Suppressor macrophage treated with lipopolysaccharide for 1 hour (primary cell): ENCODE data around the gene TLE3.

Experiments
- DNase-seq, 3 donors: peaks; one replicate each; pipeline ENCODE4 v3.0.0-alpha.2; 2020 to 2022

TLE3 gene

GRCh38 chr15:70047386-70048197, 50.1 kb downstream of the TLE3 start:
- no peak for DNase-seq

- DNase-seq, result no peak
These were observed 50.9 kb downstream of the TLE3 start for GRCh38 chr15:70046679-70047369.

- peak; percentile 17 to 42 (median 37) for DNase-seq
These were observed 52.7 kb downstream of the TLE3 start for GRCh38 chr15:70045045-70045444.

GRCh38 chr15:70044168-70044567, 53.5 kb downstream of the TLE3 start:
- no peak for DNase-seq

GRCh38 chr15:70043590-70043989, 54.1 kb downstream of the TLE3 start:
- DNase-seq, result no peak

- DNase-seq, result no peak
These were observed 55.0 kb downstream of the TLE3 start for GRCh38 chr15:70042553-70043214.

GRCh38 chr15:70039917-70040316, 57.8 kb downstream of the TLE3 start:
- no peak for DNase-seq

GRCh38 chr15:70038730-70039392, 58.9 kb downstream of the TLE3 start:
- DNase-seq, result no peak

GRCh38 chr15:70037292-70037640, 60.5 kb downstream of the TLE3 start:
- DNase-seq, result no peak

GRCh38 chr15:70036585-70037291, 61.0 kb downstream of the TLE3 start:
- DNase-seq, result no peak

- DNase-seq, result peak; percentile 83 to 86 (median 85)
These were observed 62.0 kb downstream of the TLE3 start for GRCh38 chr15:70035719-70036077.

- DNase-seq, result no peak
These were observed 62.5 kb downstream of the TLE3 start for GRCh38 chr15:70035051-70035718.

GRCh38 chr15:70034596-70034995, 63.1 kb downstream of the TLE3 start:
- DNase-seq, result no peak

GRCh38 chr15:70034141-70034540, 63.6 kb downstream of the TLE3 start:
- DNase-seq, result no peak

- no peak for DNase-seq
These were observed 64.1 kb downstream of the TLE3 start for GRCh38 chr15:70033529-70034140.

- no peak for DNase-seq
These were observed 64.6 kb downstream of the TLE3 start for GRCh38 chr15:70033109-70033508.

- no peak for DNase-seq
These were observed 65.2 kb downstream of the TLE3 start for GRCh38 chr15:70032509-70032908.

- DNase-seq, result no peak
These were observed 66.0 kb downstream of the TLE3 start for GRCh38 chr15:70031713-70032112.

- peak; percentile 61 to 73 (median 67) for DNase-seq
These were observed 66.5 kb downstream of the TLE3 start for GRCh38 chr15:70031261-70031660.

- no peak for DNase-seq
These were observed 66.9 kb downstream of the TLE3 start for GRCh38 chr15:70030851-70031250.

GRCh38 chr15:70029297-70029701, 68.4 kb downstream of the TLE3 start:
- DNase-seq, result no peak

GRCh38 chr15:70027518-70027917, 70.2 kb downstream of the TLE3 start:
- no peak for DNase-seq
